Kidney glomerular epithelial cell (primary cell): ENCODE measurements around the gene ARHGEF40.
A peak's percentile ranks its signal among the peaks of the same experiment; 100 is the strongest.

Experiments used
- DNase-seq: peaks from one replicate; lab custom pipeline; 2025; lab: John Stamatoyannopoulos, UW

The ARHGEF40 gene

DNA sequence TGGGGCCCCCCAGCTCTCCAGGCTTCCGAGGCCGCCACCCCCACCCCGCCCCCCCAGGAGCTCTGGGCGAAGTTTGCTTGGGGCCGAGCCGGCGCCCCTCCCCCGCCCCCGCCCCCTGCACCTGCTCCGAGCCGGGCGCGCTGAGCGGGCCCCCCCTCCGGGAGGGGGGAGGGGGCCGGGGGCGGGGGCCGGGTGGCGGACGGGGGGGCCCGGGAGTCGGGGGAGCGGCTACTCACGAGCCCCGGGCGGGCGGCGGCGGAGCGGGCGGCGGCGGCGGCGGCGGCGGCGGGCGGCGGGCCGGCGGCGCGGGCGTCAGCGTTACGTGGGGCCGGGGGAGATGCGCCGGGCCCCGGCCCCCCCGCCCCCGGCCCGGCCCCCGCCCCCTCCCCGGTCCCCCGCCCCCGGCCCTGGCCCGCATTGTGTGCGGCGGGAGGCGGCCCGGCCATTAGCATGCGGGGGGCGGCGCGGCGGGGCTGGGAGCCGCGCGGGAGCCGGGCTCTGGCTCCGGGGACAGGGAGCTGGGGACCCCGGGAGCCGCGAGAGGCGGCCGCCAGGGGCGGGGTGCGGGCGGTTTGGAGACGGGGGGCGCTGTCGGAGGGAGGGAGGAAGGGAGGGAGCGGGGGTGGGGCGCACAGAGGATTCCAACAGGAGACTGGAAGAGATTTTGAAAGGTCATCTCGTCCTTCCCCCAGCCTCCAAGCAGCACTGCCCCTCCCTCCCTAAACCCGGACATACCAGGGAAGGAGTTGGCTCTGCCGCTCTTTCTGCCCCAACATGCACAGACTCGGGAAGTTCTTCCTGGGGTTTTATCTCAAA lies 28.2 kb downstream of the ARHGEF40 start, which contains the start of gene ZNF219:
Gene ZNF219 (minus strand): TSS at position 580 of the 816 bp plus-strand sequence. CDS start 5,064 bp downstream, outside the sequence.
- DNase-seq: no peak

GRCh38 chr14:21098892-21099595 lies 28.9 kb downstream of the ARHGEF40 start:
- DNase-seq: peak; percentile 14

- DNase-seq: no peak
Observed at GRCh38 chr14:21099596-21099985, 29.5 kb downstream of the ARHGEF40 start.

DNA sequence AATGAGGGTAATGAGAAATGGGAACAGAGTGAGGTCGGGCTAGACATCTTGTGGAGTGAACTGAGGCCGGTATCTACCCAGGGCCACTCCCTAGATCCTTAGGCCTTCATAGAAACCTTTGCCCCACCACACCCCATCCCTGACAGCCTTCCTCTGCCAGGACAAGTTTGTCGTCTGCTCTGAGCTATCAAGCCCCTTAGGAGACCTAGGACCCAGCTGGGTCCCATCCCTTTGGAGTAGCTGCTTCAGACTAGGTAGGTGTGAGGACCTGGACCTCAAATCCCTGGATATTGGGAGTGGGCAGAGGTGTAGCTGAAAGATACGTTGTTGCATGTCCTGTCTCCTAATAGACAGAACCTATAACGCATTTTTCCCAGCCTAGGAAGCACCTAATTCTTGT lies 30.8 kb downstream of the ARHGEF40 start, which contains the start of gene TMEM253:
Gene TMEM253 (plus strand): TSS at position 136 of the 400 bp plus-strand sequence. CDS start 278 bp downstream, outside the sequence.
- DNase-seq: no peak

DNA sequence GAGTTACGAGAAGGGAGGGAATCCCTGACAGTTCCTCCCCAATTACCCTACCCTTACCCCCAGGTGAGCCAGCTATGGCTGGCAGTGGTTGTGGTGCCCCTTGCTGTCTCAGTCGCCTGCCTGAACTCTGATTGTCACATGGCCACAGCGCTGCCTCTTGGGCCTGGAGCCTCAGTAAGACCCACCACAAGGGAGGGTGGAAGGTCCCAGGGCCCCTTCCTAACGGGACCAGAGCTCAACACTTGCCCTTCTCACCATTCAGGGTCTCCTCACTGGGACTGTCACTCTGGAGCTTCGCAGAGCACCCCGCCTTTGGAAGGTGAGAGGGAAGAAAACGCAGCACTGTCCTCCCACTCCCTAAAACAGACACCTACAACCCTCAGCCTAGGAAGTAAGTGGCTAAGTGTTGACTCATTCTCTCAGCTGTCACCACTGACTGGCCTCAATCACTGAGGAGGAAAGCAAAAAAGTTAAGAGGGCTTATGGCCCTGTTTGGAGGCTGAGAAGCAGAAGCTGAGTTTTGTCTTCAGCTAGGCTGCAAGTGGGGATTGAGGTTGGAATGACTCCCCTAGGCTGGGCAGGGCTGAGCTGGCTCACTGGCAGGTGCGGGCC lies 31.8 kb downstream of the ARHGEF40 start:
- no peak for DNase-seq

GRCh38 chr14:21102521-21103410 lies 32.7 kb downstream of the ARHGEF40 start:
- no peak for DNase-seq

GRCh38 chr14:21103411-21103709 lies 33.3 kb downstream of the ARHGEF40 start:
- no peak for DNase-seq

DNA sequence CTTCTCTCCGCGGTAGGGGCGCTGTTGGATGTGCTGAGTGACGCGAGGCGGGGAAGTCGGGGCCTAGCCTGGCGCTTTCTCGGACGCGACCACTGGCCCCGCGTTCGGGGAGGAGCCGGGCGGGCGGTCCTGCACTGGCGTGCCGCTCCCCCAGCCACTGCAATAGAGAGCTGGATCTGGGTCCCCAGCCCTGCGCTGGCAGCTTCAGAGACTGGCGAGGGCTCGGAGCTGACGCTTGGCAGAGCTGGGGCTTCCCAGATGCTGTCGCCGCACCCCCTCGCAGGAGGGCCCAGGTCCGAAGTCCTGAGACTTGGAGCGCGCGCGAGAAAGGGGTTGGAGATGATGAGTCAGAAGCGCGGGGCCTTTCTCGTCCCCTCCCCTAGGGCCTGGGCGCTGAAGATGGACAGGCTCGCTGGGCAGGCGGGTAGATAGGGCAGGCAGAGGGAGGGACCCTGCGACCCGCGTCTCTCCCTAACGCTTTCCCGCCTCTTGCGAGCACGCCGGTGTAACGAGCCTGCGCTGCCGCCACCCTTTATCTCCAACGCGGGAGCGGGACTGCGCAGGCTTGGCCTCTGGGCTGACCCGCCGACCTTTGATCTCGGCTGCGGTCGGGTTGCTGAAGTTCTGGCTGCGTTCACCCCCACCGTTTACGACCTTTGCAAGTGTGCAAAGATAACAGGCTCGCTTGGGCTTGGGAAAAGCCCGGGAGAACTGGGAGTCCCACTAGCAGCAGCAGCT lies 33.8 kb downstream of the ARHGEF40 start:
- peak; percentile 86 for DNase-seq

GRCh38 chr14:21104448-21105060 lies 34.5 kb downstream of the ARHGEF40 start:
- peak; percentile 76 for DNase-seq

GRCh38 chr14:21105095-21105494 lies 35.0 kb downstream of the ARHGEF40 start:
- no peak for DNase-seq

DNA sequence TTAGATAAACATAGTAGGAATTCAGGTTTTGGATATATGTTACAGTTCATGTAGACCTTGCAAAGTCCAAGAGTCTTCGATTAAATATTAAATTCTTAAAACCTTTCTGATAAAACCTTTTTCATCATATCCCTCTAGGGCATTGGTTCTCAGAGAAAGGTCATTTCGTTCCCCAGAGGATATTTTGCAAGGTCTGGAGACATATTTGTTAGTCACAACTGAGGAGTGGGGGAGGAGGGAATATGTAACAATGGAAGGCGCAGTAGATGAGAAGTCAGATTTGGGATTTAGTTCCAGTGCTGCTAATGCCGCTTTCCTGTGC lies 36.0 kb downstream of the ARHGEF40 start:
- no peak for DNase-seq

- peak; percentile 78 for DNase-seq
Observed at GRCh38 chr14:21106498-21107282, 36.6 kb downstream of the ARHGEF40 start.

DNA sequence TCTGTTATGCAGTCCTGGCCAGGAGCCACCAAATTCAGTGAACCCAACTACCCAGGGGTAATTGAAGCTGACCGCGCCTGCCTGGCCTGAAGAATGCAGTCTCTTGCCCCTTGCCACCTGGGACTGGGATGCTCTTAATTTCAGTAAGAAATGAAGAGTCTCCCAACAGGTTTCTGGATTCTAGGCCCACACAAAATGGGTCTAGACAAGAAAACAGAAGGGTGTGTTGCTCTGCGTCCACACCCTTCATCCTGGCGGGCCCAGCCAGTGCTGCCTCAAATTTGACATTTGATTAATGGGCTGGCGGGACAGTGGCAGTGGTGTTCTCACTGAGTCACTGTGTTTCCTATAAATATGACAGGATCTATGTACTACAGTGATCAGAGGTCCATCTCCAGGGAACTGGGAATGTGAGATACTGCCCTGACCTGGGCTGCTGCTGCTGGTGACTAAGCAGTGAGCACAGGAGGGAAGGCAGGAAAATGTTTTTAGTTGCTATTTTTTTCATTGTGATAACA lies 37.2 kb downstream of the ARHGEF40 start:
- peak; percentile 31 for DNase-seq

DNA sequence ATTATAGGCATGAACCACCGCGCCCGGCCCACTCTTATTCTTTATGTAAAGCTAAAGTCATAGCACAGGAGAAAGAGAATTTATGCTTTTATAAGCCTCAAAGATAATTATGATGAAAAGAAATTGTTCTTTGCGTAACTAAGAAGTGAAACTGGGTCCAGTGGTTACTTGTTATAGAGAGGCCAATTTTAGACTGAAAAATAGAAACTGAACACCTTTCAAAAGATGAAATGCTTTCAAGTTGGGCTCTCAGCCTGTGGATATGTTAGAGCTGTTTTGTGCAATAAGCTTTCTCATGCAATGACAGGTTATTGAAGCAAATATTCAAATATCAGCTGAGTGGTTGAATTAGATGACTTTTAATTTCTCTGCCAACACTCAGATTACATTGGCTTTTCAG lies 38.7 kb downstream of the ARHGEF40 start:
- no peak for DNase-seq

DNA sequence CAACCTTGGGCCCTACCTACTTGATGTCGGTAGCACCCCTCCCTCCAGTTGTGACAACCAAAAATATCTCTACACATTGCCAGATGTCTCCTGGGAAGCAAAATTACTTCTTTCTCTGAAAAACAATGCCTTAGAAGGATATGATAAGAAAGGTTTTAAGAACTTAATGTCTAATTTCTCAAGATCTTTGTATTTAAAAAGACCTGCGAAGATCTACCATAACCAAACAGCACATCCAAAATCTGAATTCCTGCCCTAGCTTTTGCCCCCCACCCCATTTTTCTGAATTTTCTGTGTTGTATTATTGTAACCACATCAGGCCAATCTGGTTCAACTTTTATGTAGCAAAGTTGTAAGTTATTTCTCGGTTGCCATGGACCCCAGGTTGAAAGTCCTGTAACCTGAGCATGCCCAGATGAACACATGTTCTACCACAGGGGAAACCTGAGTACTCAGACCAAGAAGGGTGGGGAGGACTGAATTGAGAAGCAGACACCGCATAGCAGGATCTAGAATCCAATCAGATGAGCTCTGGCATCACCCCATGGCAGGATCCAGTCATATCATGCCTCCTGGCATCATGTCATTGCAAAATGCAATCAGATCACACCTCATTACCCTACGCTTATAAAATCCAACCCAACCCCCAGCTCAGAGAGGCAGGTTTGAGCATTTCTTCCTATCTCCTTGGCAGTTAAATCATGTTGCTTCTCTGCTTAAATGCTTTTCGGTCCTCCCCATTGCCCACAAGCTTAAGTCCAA lies 39.5 kb downstream of the ARHGEF40 start:
- no peak for DNase-seq

DNA sequence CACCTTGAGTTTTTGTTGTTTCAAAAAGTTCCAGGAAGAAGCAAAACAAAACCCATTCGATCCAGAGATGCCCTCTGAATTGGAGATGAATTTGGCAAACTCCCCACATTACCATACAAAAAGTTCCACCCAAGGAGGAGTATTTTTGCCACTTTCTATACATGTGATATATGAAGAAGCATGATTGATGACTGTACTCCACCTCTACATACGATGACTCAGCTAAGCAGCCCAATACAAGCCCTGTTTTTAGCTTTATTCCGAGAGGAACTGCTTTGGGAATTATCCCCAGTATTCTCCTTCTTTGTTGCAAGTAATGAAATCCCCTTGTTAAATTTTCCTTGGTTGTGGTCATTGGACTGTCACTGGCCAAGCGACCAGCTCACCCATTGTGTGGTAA lies 42.2 kb downstream of the ARHGEF40 start:
- no peak for DNase-seq

DNA sequence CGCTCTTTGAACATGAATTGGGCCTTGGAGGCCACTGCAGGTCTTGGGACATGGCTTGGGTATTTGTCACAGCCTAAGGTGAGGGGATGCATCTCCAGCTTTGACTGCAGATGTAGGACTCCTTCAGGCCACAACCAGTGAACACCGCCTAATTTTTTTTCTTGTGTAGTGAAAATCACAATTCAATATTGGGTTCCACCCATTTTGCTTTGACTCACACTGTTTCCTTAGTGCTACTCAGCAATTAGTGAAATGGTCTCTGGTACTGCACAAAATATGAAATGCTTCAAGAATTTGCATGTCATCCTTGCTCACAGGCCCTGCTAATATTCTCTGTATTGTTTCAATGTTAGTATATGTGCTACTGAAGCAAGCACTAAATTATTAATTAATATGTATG lies 43.3 kb downstream of the ARHGEF40 start:
- no peak for DNase-seq

DNA sequence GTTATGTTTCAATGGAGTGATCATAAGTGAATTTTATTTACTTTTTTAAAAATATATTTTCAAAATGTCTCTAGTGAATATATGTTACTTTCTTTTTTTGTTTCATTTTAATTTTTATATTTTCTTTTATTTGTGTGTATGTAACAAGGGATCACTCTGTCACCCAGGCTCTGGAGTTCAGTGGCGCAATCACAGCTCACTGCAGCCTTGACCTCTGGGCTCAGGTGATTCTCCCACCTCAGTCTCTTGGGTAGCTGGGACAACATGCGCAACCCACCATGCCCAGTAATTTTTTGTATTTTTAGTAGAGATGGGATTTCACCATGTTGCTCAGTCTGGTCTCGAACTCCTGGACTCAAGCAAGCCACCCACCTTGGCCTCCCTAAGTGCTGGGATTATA lies 48.8 kb downstream of the ARHGEF40 start:
- no peak for DNase-seq

DNA sequence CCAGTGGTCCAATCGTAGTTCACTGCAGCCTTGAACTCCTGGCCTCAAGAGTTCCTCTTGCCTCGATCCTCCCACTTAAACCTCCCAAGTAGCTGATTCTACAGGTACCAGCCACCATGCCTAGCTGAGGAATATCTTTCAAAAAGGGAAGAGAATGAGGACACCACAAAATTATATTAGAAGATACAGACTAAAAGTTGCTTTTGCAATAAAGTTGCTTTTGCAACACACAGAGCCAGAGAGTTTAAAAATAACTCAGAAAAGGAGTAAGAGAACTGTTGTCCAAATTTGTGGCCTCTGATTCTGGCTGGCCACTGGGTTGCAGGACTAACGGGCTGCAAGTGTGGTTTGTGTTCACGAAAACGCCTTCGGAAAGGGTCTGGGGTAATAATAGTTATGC lies 50.6 kb downstream of the ARHGEF40 start:
- DNase-seq: no peak
